ENCODE measurements around the gene CEP68.

The CEP68 gene

DNA sequence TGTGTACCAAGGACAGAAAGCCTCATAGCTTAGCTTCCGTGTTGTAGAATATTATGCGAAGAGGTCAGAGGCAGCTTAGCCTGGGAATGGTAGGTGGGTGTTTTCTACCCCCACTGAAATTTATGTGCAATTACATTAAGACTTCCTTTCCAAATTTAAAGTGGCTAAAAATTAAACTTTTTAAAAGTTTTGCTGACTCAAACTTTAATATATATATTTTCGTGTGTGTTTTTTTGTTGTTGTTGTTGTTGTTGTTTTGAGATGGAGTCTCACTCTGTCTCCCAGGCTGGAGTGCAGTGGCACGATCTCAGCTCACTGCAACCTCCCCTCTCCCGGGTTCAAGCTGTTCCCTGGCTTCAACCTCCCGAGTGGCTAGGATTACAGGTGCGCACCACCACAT, 77.9 kb downstream of the CEP68 start:
- H3K36me3 ChIP-seq (ENCODE audit: low read length), result no peaks in the 10 kb centered on the region
- peaks cover 8% of the 10 kb centered on the region; the same call in 1 of the 2 replicates for H3F3A ChIP-seq (ENCODE audit: insufficient read depth)
- no peak overlapping the region for H3K4me2 ChIP-seq (ENCODE audit: low read depth, low read length, poor library complexity, severe bottlenecking)
- no peak overlapping the region for H3K9ac ChIP-seq (ENCODE audit: low read length)
- no peaks in the 10 kb centered on the region for H4K20me1 ChIP-seq (ENCODE audit: low read depth, low read length)
- H2AFZ ChIP-seq (ENCODE audit: low read depth, low read length, severe bottlenecking), result no peak overlapping the region
- H3K27ac ChIP-seq (ENCODE audit: low read depth, low read length), result no peak overlapping the region
- no peaks in the 10 kb centered on the region for H3K9me3 ChIP-seq (ENCODE audit: insufficient read depth, low read length)
- H3K27me3 ChIP-seq (ENCODE audit: low read length), result no peaks in the 10 kb centered on the region
- peaks cover 7% of the 10 kb centered on the region for H3K79me2 ChIP-seq (ENCODE audit: insufficient read depth, low read length)
- TF ChIP-seq, protein P1, sequence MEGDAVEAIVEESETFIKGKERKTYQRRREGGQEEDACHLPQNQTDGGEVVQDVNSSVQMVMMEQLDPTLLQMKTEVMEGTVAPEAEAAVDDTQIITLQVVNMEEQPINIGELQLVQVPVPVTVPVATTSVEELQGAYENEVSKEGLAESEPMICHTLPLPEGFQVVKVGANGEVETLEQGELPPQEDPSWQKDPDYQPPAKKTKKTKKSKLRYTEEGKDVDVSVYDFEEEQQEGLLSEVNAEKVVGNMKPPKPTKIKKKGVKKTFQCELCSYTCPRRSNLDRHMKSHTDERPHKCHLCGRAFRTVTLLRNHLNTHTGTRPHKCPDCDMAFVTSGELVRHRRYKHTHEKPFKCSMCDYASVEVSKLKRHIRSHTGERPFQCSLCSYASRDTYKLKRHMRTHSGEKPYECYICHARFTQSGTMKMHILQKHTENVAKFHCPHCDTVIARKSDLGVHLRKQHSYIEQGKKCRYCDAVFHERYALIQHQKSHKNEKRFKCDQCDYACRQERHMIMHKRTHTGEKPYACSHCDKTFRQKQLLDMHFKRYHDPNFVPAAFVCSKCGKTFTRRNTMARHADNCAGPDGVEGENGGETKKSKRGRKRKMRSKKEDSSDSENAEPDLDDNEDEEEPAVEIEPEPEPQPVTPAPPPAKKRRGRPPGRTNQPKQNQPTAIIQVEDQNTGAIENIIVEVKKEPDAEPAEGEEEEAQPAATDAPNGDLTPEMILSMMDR (IDR thresholded peaks at IDR 0.05; ENCODE audit: insufficient read depth, low read length, poor library complexity, severe bottlenecking), result no peak
- no peak for TF ChIP-seq EZH2phosphoT487 (conservative IDR thresholded peaks at IDR 0.05; ENCODE audit: low read length)
- no peaks in the 10 kb centered on the region for H3K9me2 ChIP-seq (replicated peaks; ENCODE audit: insufficient read depth, low read length)
- no peak overlapping the region for H3K4me3 ChIP-seq (ENCODE audit: insufficient read depth, low read length, poor library complexity, severe bottlenecking)

DNA sequence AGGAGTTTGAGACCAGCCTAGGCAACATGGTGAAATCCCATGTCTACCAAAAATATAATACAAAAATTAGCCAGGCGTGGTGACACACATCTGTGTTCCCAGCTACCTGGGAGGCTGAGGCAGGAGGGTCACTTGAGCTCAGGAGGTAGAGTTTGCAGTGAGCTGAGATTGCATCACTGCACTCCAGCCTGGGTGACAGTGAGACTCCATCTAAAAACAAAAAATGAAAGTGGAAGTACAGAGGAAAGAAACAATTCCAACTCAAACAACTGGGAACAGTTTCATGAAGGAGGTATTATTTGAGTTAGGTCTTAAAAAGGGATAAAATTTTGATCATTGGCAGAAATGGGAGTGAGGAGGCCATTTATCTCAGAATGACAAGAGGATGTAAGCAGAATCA, 80.0 kb downstream of the CEP68 start:
- H3K27ac ChIP-seq (ENCODE audit: low read depth, low read length), result no peak overlapping the region
- H4K20me1 ChIP-seq (ENCODE audit: low read depth, low read length), result no peaks in the 10 kb centered on the region
- H3K9ac ChIP-seq (ENCODE audit: low read length), result no peak overlapping the region
- no peaks in the 10 kb centered on the region for H3K9me3 ChIP-seq (ENCODE audit: insufficient read depth, low read length)
- H3K36me3 ChIP-seq (ENCODE audit: low read length), result no peaks in the 10 kb centered on the region
- H3F3A ChIP-seq (ENCODE audit: insufficient read depth), result peaks cover 2% of the 10 kb centered on the region; the same call in 1 of the 2 replicates
- TF ChIP-seq EZH2phosphoT487 (conservative IDR thresholded peaks at IDR 0.05; ENCODE audit: low read length), result no peak
- TF ChIP-seq, protein P1 (IDR thresholded peaks at IDR 0.05; ENCODE audit: insufficient read depth, low read length, poor library complexity, severe bottlenecking), result no peak
- H3K9me2 ChIP-seq (replicated peaks; ENCODE audit: insufficient read depth, low read length), result no peaks in the 10 kb centered on the region
- no peaks in the 10 kb centered on the region for H3K79me2 ChIP-seq (ENCODE audit: insufficient read depth, low read length)
- no peak overlapping the region for H3K4me2 ChIP-seq (ENCODE audit: low read depth, low read length, poor library complexity, severe bottlenecking)
- H3K27me3 ChIP-seq (ENCODE audit: low read length), result no peaks in the 10 kb centered on the region
- no peak overlapping the region for H3K4me3 ChIP-seq (ENCODE audit: insufficient read depth, low read length, poor library complexity, severe bottlenecking)
- H2AFZ ChIP-seq (ENCODE audit: low read depth, low read length, severe bottlenecking), result no peak overlapping the region

Measured in SU-DHL-6 (cell line).